HepG2 (cell line): Measurements from ENCODE around the gene FAM118B. TPM values are rescaled to one million over a fixed set of nuclear protein-coding genes. Genes with fewer than 3 reads are reported as not detected.

Experiments used
- ASH2L ChIP-seq: fragments of 300-600, 200-600 bp; sonication (generic); IDR thresholded peaks from 2 replicates; pipeline ENCODE4 v1.7.0; 2017; ENCODE audit warnings: low read depth, mild to moderate bottlenecking, moderate library complexity, mixed read lengths, low read length; ENCODE audit not compliant: insufficient read length
- GATA4 ChIP-seq: sonication (generic); IDR thresholded peaks from 2 replicates; pipeline ENCODE4 v1.6.1; 2016; ENCODE audit warnings: antibody characterized with exemption, low read depth, borderline replicate concordance
- MED1 ChIP-seq: sonication (generic); formaldehyde crosslinking; IDR thresholded peaks from 2 replicates; pipeline ENCODE4 v1.4.0; 2020; ENCODE audit warnings: missing genetic modification reagents
- SATB2 ChIP-seq: sonication (generic); formaldehyde crosslinking; IDR thresholded peaks from 2 replicates; pipeline ENCODE4 v1.5.0; 2020; ENCODE audit warnings: missing genetic modification reagents
- ZMYM4 ChIP-seq: sonication (generic); formaldehyde crosslinking; IDR thresholded peaks from 2 replicates; pipeline ENCODE4 v1.8.1; 2023; ENCODE audit warnings: mild to moderate bottlenecking, missing genetic modification reagents
- ZNF138 ChIP-seq: sonication (generic); formaldehyde crosslinking; IDR thresholded peaks from 2 replicates; pipeline ENCODE4 v1.5.0; 2020; ENCODE audit warnings: mild to moderate bottlenecking, low read depth, missing genetic modification reagents
- ZNF207 ChIP-seq: fragments of 450-650 bp; IDR thresholded peaks from 2 replicates; pipeline ENCODE4 v1.6.1; 2016; ENCODE audit warnings: antibody characterized with exemption, borderline replicate concordance
- ZNF430 ChIP-seq: sonication (generic); formaldehyde crosslinking; IDR thresholded peaks from 2 replicates; pipeline ENCODE4 v1.9.0; 2021; ENCODE audit warnings: mild to moderate bottlenecking, missing genetic modification reagents
- ZNF431 ChIP-seq: sonication (generic); formaldehyde crosslinking; IDR thresholded peaks from 2 replicates; pipeline ENCODE4 v1.9.0; 2022; ENCODE audit warnings: missing genetic modification reagents, low read depth, mild to moderate bottlenecking, borderline replicate concordance
- ZNF788 ChIP-seq: sonication (generic); formaldehyde crosslinking; IDR thresholded peaks from 2 replicates; pipeline ENCODE4 v1.5.0; 2020; ENCODE audit warnings: mild to moderate bottlenecking, missing genetic modification reagents, borderline replicate concordance
- polyA plus RNA-seq, 8 experiments: library from polyadenylated mRNA; depleted of rRNA in 3 of 8; stranded (reverse) in 7 of 8; unstranded in 1 of 8; fragments of >200 nt; fragmentation: Illumina TruSeq in 4 of 8; extraction: Trizol in 4 of 8; gene quantifications; 2 replicates each; pipeline versions ENCODE4 v1.2.1 to v1.2.3, GENCODE V29; 2011 to 2016; ENCODE audit warnings: low read depth in 4 of 8, missing spikeins in 1 of 8, mixed read lengths in 1 of 8; ENCODE audit not compliant: insufficient read depth in 1 of 8
- total RNA-seq, 5 experiments: library from RNA; depleted of rRNA; stranded (reverse); fragments of >200 nt; fragmentation: Illumina TruSeq; extraction: Trizol; gene quantifications; 2 replicates each; pipeline ENCODE4 v1.2.3, GENCODE V29; 2016; ENCODE audit warnings: low read depth in 1 of 5
- TF ChIP-seq, protein P1 (sequence below): sonication (generic); formaldehyde crosslinking; IDR thresholded peaks from 2 replicates; pipeline ENCODE4 v1.4.0; 2020; ENCODE audit warnings: missing genetic modification reagents, borderline replicate concordance
- TF ChIP-seq, protein P2 (sequence below): IDR thresholded peaks from 2 replicates; pipeline ENCODE4 v1.6.1; 2016; ENCODE audit warnings: control low read depth
- TF ChIP-seq, protein P3 (sequence below): sonication (generic); formaldehyde crosslinking; IDR thresholded peaks from 2 replicates; pipeline ENCODE4 v1.5.0; 2020; ENCODE audit warnings: missing genetic modification reagents
- TF ChIP-seq, protein P4 (sequence below): sonication (generic); formaldehyde crosslinking; IDR thresholded peaks from 2 replicates; pipeline ENCODE4 v1.4.0; 2020; ENCODE audit warnings: missing genetic modification reagents, borderline replicate concordance
- TF ChIP-seq, protein P5 (sequence below): sonication (generic); formaldehyde crosslinking; IDR thresholded peaks from 2 replicates; pipeline ENCODE4 v1.9.0; 2022; ENCODE audit warnings: missing genetic modification reagents, mild to moderate bottlenecking, borderline replicate concordance

Gene FAM118B
- total and polyA plus RNA-seq, 2 of the 13 experiments (the other 11 are each of a cell fraction or from before 2014, with no cell fraction given) = 10.2 to 25.7 TPM

DNA sequence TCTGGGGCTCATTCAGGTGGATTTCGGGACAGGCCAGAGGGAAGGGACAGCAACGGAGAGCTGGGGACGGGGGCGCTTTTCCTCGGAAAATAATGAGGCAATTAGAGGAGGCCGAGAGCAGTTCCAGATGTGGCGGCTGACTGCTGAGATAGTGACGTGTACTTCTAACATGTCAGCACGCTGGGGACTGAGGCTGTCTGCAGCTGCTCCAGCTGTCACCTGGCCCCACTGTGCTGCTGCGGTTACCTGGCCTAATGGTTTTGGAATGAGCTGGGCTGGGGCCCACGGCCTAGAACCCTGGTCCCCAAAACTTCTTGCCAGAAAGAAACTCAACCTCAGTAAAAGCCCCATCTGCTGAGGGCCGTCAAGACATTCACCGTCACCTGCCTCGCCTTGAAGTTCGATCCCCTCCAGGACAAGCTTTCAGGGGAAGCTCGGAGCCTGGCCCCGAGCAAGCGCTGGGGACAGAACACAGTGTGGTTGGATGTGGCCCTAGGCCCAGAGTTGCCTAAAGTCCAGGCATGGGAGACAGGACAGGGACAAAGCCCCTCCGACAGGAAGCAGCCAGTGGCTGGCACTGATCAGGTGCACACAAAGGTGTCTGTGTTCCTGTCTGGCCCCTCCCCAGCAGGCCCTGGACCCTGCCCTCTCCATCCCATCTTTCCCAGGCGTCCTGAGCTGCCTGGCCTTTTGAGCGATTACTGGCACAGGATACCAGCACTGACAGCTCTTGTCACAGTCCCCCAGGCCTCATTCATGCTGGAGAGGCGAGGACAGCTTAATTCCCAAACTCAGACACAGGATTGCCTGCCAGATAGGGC is 22.3 kb upstream of the FAM118B start (continued):
- TF ChIP-seq, protein P1, sequence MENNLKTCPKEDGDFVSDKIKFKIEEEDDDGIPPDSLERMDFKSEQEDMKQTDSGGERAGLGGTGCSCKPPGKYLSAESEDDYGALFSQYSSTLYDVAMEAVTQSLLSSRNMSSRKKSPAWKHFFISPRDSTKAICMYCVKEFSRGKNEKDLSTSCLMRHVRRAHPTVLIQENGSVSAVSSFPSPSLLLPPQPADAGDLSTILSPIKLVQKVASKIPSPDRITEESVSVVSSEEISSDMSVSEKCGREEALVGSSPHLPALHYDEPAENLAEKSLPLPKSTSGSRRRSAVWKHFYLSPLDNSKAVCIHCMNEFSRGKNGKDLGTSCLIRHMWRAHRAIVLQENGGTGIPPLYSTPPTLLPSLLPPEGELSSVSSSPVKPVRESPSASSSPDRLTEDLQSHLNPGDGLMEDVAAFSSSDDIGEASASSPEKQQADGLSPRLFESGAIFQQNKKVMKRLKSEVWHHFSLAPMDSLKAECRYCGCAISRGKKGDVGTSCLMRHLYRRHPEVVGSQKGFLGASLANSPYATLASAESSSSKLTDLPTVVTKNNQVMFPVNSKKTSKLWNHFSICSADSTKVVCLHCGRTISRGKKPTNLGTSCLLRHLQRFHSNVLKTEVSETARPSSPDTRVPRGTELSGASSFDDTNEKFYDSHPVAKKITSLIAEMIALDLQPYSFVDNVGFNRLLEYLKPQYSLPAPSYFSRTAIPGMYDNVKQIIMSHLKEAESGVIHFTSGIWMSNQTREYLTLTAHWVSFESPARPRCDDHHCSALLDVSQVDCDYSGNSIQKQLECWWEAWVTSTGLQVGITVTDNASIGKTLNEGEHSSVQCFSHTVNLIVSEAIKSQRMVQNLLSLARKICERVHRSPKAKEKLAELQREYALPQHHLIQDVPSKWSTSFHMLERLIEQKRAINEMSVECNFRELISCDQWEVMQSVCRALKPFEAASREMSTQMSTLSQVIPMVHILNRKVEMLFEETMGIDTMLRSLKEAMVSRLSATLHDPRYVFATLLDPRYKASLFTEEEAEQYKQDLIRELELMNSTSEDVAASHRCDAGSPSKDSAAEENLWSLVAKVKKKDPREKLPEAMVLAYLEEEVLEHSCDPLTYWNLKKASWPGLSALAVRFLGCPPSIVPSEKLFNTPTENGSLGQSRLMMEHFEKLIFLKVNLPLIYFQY (CRISPR knock-in tag) = no peak
- 0 out of 2 replicates have a peak, but pooled peaks have one; percentile 45 for TF ChIP-seq ZNF138
- TF ChIP-seq, protein P2, sequence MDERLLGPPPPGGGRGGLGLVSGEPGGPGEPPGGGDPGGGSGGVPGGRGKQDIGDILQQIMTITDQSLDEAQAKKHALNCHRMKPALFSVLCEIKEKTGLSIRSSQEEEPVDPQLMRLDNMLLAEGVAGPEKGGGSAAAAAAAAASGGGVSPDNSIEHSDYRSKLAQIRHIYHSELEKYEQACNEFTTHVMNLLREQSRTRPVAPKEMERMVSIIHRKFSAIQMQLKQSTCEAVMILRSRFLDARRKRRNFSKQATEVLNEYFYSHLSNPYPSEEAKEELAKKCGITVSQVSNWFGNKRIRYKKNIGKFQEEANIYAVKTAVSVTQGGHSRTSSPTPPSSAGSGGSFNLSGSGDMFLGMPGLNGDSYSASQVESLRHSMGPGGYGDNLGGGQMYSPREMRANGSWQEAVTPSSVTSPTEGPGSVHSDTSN (CRISPR knock-in tag) = 0 out of 2 replicates have a peak, but pooled peaks have one; percentile 36
- TF ChIP-seq, protein P3, sequence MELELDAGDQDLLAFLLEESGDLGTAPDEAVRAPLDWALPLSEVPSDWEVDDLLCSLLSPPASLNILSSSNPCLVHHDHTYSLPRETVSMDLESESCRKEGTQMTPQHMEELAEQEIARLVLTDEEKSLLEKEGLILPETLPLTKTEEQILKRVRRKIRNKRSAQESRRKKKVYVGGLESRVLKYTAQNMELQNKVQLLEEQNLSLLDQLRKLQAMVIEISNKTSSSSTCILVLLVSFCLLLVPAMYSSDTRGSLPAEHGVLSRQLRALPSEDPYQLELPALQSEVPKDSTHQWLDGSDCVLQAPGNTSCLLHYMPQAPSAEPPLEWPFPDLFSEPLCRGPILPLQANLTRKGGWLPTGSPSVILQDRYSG (CRISPR knock-in tag) = no peak
- TF ChIP-seq ZNF431 = no peak
- TF ChIP-seq ZNF207 = no peak
- peak; percentile 87 for TF ChIP-seq MED1 (CRISPR knock-in tag)
- TF ChIP-seq ZNF430 (CRISPR knock-in tag) = 0 out of 2 replicates have a peak, but pooled peaks have one; percentile 34
- peak; percentile 91; the same call in 1 of the 2 replicates for TF ChIP-seq ZNF788 (CRISPR knock-in tag)
- TF ChIP-seq ZMYM4 (CRISPR knock-in tag) = peak; percentile 76
- TF ChIP-seq SATB2 = no peak
- TF ChIP-seq, protein P4, sequence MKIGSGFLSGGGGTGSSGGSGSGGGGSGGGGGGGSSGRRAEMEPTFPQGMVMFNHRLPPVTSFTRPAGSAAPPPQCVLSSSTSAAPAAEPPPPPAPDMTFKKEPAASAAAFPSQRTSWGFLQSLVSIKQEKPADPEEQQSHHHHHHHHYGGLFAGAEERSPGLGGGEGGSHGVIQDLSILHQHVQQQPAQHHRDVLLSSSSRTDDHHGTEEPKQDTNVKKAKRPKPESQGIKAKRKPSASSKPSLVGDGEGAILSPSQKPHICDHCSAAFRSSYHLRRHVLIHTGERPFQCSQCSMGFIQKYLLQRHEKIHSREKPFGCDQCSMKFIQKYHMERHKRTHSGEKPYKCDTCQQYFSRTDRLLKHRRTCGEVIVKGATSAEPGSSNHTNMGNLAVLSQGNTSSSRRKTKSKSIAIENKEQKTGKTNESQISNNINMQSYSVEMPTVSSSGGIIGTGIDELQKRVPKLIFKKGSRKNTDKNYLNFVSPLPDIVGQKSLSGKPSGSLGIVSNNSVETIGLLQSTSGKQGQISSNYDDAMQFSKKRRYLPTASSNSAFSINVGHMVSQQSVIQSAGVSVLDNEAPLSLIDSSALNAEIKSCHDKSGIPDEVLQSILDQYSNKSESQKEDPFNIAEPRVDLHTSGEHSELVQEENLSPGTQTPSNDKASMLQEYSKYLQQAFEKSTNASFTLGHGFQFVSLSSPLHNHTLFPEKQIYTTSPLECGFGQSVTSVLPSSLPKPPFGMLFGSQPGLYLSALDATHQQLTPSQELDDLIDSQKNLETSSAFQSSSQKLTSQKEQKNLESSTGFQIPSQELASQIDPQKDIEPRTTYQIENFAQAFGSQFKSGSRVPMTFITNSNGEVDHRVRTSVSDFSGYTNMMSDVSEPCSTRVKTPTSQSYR (CRISPR knock-in tag) = peak; percentile 13; the same call in 1 of the 2 replicates
- TF ChIP-seq, protein P5, sequence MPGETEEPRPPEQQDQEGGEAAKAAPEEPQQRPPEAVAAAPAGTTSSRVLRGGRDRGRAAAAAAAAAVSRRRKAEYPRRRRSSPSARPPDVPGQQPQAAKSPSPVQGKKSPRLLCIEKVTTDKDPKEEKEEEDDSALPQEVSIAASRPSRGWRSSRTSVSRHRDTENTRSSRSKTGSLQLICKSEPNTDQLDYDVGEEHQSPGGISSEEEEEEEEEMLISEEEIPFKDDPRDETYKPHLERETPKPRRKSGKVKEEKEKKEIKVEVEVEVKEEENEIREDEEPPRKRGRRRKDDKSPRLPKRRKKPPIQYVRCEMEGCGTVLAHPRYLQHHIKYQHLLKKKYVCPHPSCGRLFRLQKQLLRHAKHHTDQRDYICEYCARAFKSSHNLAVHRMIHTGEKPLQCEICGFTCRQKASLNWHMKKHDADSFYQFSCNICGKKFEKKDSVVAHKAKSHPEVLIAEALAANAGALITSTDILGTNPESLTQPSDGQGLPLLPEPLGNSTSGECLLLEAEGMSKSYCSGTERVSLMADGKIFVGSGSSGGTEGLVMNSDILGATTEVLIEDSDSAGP (CRISPR knock-in tag) = peak; percentile 74
- TF ChIP-seq GATA4 = peak; percentile 42; the same call in 1 of the 2 replicates
- peak; percentile 50 for TF ChIP-seq ASH2L
